Amniotic epithelial cell (primary cell): Measurements from ENCODE around the gene IL17F.
A peak's percentile ranks its signal among the peaks of the same experiment; 100 is the strongest.
"Not testable (repeated sequence)": the region's sequence is repeated elsewhere in the genome, so short reads cannot be mapped to it uniquely, and the experiment has no call there.

Experiments
- DNase-seq: peaks from one replicate; pipeline ENCODE4 v3.0.0-alpha.2; 2010; ENCODE audit warnings: low read depth

Gene IL17F

DNA sequence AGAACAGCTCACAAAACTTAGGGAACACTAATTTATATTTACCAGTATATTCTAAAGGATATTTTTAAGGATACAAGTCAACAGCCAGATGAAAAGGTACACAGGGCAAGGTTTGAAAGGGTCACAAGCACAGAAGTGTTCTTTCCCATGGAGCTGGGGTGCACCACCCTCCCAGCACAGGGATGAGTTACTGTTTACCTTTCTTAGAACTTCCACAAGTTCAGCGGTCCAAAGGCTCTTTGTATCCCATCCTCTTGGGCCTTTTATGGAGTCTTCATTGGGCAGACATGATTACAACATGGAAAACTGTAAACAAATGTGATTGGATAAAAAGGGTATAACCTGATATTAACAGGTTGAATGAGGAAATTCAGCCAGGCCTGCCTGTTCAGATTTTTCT lies 1.1 kb upstream of the IL17F start:
- no peak for DNase-seq

DNA sequence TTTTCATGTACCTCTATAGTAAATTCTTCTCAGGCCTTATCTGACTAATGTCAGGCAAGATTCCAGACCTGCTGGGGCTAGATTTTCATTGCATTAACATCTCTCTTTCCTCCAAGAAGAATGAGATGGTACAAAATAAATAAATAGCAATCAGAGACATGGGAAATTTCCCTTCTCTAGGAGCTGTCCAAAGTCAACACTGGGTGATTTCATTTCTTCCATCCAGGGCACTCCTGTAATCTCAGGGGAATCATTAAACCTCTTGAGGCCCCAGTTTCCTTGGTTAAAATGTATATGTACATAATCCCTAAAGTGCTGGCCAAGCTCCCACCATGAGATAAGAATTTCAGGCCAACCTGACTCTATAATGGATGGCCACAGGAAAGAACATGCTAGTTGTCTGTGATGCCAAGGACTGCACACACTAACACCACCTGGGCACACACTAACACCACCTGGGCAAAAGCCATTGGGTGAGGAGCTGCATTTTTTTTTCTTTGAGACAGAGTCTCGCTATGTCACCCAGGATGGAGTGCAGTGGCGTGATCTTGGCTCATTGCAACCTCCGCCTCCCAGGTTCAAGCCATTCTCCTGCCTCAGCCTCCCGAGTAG lies 912 bp downstream of the IL17F start:
- no peak for DNase-seq

DNA sequence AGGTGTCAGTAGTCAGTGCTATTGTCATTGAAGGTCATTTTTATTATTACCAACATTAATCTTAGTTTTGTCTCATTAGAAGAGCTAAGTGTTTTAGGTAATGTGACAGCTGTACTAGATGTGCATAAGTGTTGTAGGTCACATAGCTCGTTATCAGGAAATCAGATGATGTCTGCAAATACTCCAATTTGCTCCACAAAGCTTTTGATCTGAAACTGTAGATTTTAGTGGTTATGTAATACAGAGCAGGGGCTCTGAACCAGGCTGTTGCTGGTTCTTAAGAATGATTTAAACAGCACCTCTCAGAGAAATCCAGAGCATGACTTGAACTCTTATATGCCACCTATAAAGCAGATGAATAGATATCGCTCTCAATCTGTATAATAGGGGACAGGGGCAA lies 2.5 kb downstream of the IL17F start:
- DNase-seq, result no peak

DNA sequence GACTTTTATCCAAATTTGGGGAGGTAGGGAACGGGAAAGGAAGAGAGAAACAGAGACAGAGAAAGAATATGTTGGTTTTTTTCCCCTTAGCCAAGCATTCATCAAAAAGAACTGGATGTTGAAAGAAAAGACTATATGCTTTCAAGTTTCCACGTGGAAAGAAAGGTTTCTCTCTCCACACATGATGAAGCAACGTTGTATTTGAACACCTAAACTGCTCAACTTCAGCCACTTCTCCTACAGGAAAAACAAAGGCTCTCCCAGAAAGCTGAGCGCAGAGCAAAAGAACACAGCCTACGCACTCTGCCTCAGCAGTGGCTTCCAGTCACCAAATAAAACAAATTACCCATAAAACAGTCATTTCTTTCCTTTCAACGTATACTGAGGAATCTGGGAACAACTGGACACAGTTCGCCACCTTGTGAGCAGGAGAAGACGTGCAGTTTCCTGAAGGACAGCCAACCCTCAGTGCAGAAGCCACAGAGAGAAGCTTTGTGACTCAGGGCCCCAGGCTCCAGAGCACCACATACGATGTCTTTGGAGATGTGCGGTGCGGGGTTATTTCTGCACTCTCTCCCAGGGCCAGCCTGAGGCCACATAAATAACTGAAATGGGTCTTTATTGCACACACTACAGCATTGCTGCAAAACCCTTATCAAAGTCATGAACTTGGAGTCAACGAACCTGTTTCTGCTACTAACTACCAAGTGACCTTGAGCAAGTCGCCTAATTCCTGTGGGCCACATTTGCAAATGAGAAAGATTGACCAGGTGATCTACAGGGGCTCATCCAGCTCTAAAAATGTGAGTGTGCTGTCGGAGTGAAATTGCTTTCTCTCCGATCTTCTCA lies 10.1 kb downstream of the IL17F start:
- DNase-seq, result peak; percentile 47

DNA sequence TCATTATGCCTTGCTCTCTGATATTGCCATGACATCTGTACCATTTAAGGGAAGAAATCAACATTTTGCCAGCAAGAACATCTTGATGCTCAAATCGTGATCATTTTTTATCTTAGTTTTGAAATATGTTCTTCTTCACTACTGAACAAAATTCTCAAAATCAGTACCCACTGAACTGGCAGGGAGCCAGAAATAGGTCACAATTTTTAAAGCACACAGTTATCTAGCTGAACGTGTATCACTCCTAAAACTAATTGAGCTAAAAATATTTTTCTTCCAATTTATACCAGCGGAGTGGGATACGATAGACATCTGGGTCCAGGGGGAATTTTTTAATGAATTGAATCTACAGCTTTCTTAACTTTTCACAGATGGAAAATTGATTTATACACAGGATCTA lies 11.3 kb downstream of the IL17F start:
- no peak for DNase-seq

DNA sequence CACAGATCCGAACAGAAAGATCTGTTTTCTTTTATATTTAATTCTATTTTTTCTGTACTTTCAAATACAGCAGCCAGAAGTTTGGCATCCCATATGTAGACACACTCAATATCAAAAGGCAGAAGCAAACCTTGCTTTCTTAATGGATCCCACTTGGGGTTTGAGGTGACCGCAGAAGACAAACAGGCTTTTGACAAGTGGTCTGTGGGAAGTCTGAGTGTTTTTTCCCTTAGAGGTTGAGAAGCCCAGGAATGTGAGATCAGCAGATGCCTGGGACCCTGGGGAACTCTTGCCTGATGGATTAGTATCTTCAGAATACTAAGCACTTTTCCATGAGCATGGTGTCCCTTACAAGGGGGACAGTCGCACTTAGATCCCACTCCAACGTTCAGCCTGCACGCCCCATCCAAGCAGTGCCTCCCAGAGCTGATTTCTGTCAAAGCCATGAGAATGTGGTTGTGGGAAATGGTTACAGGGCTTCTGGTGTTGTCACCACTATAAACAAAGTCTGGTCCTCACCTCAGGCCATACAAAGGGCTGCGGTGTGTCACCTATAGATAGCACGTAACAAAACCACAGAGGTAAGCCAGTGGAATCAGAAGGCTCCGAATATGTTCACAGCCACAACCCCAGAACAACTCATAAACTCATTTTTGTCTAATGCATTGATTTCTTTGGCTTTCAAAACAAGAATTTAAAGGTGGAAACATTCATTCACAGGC lies 12.7 kb downstream of the IL17F start:
- DNase-seq, result no peak

DNA sequence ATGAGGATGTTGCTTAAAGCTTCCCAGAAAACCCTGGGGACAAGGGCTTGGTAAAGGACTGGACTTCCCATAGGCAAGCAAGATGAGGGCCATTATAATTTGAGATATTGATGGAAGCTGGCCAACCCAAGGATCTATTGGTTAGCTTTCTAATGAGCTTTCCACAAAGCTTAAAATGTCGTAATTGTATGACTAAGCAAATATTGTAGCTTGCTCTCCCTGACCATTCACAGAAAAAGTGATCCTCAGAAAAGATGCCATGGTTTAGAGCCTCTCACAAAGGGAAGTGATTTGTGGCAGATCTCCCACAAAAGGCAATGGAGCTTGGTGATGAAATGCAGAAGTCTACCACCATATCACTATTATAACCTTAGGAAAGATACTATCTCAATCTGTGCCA lies 13.6 kb downstream of the IL17F start:
- DNase-seq, result no peak

DNA sequence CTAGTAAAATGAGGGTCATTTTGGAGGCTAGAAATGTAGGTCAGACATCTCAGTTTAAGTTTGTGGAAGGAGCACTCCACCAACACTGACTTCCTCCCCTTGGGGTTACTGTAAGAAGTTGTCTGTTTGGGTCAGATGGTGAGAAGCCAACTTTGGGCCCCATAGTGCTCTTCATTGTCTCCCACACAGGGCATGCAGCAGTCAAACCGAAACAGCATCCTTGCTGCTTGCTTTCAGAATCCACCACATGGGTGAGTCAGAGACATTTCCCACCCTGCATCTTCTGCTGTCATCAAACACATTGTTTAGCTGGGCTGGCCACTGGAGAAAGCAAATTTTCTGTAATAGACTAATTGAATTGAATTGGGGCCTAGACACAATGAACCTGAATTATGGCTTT lies 16.8 kb downstream of the IL17F start:
- DNase-seq, result peak; percentile 24

DNA sequence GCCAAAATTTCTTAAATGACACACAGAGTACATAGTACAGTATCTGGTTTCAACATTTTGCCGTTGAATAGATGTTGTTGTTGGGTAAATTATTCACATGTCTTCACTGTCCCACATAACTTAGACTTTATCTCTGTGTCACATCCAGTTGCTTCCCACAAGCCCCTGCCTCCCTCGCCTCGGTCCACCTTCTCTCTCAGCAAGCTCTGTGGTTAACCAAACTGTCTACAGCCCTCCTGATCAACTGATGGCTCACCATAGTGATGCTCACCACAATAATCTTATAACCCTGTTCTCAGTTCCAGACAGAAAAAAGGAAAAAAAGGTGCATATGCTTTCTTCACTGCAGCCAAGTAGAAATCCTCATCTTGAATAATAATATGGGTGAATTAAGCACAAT lies 23.0 kb downstream of the IL17F start:
- DNase-seq, result peak; percentile 35

DNA sequence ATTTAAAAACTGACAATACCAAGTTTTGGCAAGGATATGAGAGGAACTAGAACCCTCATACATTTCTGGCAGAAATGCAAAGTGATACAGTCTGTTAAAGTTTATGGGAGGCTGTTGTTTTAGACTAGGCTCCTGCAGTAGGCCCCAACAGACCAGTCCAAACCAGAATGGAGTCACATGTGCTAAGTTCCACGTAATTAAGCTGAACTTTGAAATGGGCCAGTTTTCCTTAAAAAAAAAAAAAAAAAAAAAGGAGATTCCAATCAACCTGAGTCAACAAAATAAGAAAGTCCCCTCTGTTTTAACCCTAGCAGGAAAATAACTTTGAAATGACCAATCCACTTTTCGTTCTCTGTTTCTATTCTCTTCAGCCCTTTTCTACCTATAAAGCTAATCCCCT lies 26.5 kb downstream of the IL17F start:
- no peak for DNase-seq

DNA sequence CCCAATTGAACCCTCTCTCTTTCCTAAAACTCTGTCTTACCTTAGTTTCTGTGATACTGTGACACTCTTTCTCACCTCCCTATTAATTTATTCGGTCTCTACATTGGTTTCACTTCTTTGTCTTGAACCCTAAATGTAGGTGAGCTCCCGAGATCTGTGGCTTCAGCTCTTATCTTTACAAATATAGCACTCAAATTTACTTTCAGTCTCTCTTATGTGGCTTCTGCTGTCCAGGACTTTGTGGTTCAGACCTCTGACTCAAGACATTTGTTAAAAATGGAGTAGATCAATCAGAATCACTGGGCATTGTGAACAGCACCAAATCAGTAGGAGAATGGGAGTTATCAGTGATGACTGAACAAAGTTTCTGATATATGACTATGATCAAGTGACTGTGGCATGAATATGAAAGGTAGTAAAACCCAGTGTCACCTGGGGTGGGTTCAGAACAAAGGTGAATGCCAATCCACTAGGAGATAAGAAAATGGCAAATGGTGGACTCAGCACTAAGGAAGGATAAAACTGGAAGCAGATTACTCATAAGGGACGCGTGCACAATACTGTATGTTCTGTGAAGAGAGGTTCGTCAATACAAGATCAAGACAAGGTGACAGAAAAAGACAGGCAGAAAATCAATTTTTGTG lies 27.2 kb downstream of the IL17F start:
- DNase-seq, result no peak

DNA sequence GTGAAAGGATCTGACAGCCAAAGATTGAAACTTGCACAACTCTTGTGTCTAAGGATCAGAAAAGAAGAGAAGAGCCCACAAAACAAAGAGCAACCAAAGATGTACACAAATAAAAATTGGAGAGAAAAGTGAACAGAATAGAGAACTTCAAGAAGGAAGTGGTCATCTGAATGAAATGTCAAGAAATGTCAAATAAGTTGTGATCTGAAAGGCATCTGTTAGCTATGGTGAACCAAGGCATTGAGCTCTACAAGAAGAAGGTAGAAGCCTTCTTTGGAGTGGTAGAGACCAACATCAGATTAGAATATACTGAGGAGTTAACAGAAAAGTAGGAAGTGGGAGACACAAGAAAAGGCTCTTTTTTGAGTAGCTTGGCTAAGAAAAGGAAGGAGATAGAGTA lies 28.5 kb downstream of the IL17F start:
- DNase-seq, result no peak

DNA sequence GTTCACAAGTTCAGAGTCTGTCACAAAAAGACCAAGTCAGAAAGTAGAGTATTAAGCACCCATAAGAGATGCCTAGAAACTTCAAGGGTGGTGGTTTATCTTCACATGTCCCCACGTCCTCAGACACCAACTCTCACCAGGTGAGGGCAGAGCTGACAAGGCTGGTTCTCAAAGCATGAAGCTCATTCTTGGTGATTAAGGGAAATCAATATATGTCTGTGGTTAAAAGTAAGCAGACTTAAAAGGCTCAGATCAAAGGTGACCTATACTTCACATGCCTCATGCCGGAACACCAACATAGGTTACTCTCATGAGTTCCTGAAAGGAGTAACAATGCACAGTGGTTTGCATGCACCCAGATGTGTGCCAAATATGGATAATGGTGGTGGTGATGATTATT lies 31.2 kb downstream of the IL17F start:
- DNase-seq, result no peak

DNA sequence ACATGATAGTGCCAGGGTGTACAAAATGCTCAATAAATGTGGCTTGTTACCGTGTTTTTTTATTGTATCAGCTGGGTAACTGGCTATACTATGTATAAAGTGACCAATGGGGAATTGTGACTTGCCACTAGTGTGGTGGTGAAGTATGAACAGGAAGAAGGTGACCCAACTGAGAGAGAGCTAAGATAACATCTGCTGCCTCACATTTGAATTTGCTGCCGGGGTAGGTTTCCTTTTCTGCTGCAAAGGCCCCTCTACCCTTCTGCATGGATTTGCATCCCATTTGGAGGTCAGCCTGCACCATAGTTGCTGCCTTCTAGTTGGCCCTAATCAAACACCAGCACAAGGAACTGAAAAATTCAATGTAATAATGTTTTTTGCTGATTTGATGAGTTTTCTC lies 34.1 kb downstream of the IL17F start:
- DNase-seq, result no peak

DNA sequence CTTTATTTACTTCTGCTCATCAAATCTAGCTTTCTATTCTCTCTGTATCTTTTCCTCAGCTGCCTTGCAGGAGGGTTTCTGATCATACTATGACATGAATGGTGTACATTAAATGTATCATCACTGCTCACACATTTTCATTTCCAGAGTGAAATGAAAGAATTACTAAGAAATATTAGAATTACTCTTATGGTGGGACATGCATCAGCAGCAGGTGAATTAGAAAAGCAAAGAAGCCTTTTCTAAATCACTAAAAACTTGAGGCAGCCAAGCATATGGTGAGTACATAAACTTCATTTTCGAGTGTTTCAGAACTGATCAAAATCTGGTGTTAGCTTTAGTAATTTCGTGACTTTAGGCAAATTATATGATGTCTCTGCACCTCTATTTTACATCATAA lies 34.5 kb downstream of the IL17F start:
- DNase-seq, result no peak

DNA sequence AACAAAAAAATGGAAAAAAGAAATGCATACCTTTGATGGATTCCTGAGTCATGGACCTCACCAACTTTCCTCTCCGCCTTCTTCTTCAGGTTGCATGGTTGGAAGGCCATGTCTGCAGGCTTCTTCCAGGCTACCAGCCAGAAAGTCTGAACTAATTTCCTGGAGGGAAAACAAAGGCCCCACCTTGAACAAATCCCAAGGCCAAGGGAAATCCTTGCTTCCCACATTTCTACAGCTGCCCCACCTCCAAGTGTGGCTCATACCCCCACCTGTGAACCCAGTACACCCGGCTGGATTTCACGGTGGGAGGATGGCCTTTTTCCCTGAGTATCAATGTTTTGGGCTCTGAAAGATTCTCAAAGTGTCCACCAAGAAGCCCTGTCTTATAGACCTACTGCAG lies 35.7 kb downstream of the IL17F start:
- DNase-seq, result no peak

DNA sequence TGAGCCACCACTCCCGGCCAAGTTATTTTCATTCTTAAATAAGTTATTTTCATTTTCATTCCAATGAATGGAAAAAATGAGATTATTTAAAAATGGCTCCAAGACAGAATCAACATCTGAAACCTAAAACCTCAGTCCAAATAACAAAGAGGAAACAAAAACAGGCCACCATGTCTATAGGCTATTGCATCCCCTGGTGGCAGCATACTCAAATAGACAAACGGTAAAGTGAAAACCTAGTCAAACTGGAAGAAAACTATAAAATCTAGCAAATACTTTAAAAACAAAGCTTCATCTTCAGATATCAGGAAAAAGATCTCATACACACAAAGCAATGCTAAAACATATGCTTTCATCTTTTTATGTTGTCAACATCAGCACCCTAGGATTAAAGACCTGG lies 37.2 kb downstream of the IL17F start:
- DNase-seq, result no peak

DNA sequence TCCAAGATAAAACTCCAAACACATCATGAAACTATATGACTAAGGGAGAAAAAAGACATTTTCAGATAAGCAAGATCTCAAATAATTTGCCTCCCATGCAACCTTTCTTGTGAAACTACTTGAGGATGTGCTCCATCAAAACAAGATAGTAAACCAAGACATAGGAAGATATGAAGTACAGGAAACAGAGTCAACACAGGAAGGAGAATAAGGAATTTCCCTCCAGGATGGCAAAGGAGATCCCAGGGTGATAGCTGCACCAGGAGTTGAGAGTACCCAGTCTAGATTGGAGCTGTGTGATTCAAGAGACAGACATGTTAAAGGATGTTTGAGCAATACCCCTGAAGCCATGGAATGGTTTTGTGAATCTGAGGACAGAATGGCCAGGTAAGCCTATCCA lies 42.8 kb downstream of the IL17F start:
- DNase-seq, result no peak

DNA sequence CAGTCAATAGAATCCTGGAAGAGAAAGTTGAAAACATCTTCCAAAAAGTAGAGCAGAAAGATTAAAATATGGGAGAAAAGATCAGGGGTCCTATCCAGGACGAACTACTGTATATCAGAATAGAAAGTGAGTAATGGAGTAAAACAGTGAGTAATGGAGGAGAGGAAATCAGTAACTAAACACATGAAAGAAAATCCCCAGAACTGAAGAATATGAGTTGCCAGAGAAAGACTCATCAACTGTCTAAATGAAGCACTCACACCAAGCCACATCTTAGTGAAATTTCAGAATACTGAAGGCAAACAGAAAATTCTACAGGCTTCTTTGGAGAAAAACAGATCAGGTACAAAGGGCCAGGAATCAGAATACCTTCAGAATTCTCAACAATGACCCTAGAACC lies 43.3 kb downstream of the IL17F start:
- no peak for DNase-seq

DNA sequence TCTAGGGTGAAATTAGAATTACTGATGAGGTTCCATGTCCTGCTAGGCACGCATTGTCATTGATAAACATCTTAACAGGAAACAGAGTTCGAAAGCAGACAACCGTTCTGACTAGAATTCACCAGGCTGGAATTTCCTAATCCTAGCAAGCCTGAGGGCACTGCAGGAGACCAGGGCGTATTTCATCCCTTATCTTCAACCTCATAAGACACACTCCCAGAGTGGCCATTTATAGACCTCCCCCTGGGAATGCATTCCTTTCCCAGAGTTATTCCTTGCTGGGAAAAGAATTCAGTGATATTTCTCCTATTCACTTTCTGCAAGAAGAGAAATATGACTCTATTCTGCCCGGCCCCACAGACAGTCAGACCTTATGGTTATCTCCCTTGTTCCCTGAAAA lies 44.2 kb downstream of the IL17F start:
- not testable (repeated sequence) for DNase-seq

DNA sequence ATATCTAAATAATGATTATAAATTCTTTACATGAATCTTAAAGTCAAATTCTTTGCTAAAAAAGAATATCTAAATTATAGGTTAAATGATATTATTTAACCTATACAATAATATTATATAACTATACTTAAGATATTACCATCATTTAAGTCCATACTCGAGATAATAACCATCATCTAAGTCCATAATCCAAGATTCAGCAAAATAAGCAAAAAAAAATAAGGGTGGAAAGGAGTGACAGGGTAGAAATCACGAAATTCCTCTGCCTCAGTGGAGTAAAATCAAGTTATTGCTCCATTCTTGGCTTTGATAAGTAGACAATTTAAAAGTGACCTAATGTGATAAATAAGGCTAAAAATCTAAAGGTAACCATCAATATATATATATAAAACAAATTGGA lies 48.4 kb downstream of the IL17F start:
- no peak for DNase-seq

DNA sequence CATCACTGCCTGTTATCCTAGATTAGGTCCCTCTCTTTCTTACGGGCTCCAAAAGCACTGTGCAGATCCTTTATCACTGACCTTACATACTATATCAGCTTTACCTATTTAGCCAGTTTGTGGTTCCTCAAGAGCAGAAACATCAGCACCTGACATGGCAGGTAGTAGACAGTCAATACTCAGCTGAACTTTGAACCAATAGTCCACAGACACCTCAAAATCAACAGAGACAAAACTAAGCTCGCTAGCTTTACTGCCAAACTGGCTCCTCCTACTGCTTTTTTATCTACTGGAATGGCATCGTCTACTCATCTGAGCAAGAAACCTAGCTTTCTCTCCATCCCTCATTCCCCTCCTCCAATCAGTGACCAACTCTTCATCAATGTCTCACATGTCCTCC lies 52.5 kb downstream of the IL17F start:
- DNase-seq, result no peak

DNA sequence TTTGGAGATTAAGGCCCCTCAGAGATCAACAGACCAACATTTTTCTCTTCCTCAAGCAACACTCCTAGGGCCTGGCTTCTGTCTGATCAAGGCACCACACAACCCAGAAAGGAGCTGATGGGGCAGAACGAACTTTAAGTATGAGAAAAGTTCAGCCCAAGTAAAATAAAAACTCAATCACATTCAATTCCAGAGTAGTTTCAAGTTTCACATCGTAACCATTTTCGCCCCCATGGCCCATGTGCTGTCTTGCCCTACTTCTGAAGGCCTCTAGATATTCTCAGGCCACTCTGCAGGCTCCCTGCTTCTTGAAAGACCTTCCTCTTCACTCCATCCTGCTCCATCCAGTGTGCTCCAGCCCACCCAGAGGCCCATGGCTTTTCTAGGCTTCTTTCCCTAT lies 53.9 kb downstream of the IL17F start:
- no peak for DNase-seq
